K562 (cell line): ENCODE results near the gene CLEC17A. TPM values are rescaled to one million over a fixed set of nuclear protein-coding genes. Genes with fewer than 3 reads are reported as not detected.

ENCODE experiments used
- BRCA1 ChIP-seq, 2 experiments: fragments of 450-650 bp in 1 of 2; sonication (generic) in 1 of 2; formaldehyde crosslinking in 1 of 2; IDR thresholded peaks; 2 replicates each; pipeline versions ENCODE4 v1.5.0 to v1.6.1; 2017 to 2020; ENCODE audit warnings: mild to moderate bottlenecking in 1 of 2, missing genetic modification reagents in 1 of 2
- CBX3 ChIP-seq, 2 experiments: IDR thresholded peaks; 1 replicate in 1 of 2; 2 replicates in 1 of 2; pipeline ENCODE4 v1.6.1; 2012; ENCODE audit warnings: inconsistent platforms in 2 of 2, low read length in 2 of 2, borderline replicate concordance in 1 of 2, control low read depth in 1 of 2
- CEBPB ChIP-seq: fragments of 450-650 bp; IDR thresholded peaks from 2 replicates; pipeline ENCODE4 v1.6.1; 2016; ENCODE audit warnings: missing genetic modification characterization, missing compliant biosample characterization
- CHD2 ChIP-seq: IDR thresholded peaks from 2 replicates; pipeline ENCODE4 v1.6.1; 2011; ENCODE audit warnings: low read depth, low read length
- ELF4 ChIP-seq: fragments of 450-650 bp; formaldehyde crosslinking; IDR thresholded peaks from 2 replicates; pipeline ENCODE4 v1.4.0; 2022; ENCODE audit warnings: missing genetic modification characterization
- FOXM1 ChIP-seq, 2 experiments: fragments of 450-650 bp in 1 of 2; sonication (generic) in 1 of 2; formaldehyde crosslinking in 1 of 2; IDR thresholded peaks; 2 replicates each; pipeline versions ENCODE4 v1.6.1 to v1.9.0; 2017 to 2022; ENCODE audit warnings: low read depth in 2 of 2, mild to moderate bottlenecking in 2 of 2, missing genetic modification reagents in 1 of 2, moderate library complexity in 1 of 2
- GABPA ChIP-seq: fragments of 200-800 bp; sonication (Bioruptor generic); conservative IDR thresholded peaks from 2 replicates; pipeline ENCODE4 v1.6.1; 2016; ENCODE audit warnings: low read depth, missing genetic modification characterization, missing compliant biosample characterization
- NONO ChIP-seq, 2 experiments: fragments of 200-400 bp in 1 of 2; fragments of 450-650 bp in 1 of 2; formaldehyde crosslinking in 1 of 2; IDR thresholded peaks; 2 replicates each; pipeline ENCODE4 v1.6.1; 2017; ENCODE audit warnings: low read depth in 2 of 2, mild to moderate bottlenecking in 2 of 2, moderate library complexity in 2 of 2, low read length in 1 of 2
- PTBP1 ChIP-seq: fragments of 200-400 bp; formaldehyde crosslinking; IDR thresholded peaks from 2 replicates; pipeline ENCODE4 v1.6.1; 2017; ENCODE audit warnings: low read depth, low read length
- SAFB2 ChIP-seq: fragments of 200-400 bp; formaldehyde crosslinking; IDR thresholded peaks from 2 replicates; pipeline ENCODE4 v1.6.1; 2018; ENCODE audit warnings: borderline replicate concordance, low read length, low read depth, moderate library complexity; ENCODE audit not compliant: severe bottlenecking
- SNRNP70 ChIP-seq: fragments of 200-400 bp; formaldehyde crosslinking; optimal IDR thresholded peaks from 2 replicates; pipeline ENCODE3; 2017; ENCODE audit warnings: low read depth, low read length
- TBP ChIP-seq: optimal IDR thresholded peaks from 2 replicates; pipeline ENCODE3; 2011; ENCODE audit warnings: low read depth, low read length, improper control_type of control experiment
- ZC3H11A ChIP-seq: IDR thresholded peaks from 2 replicates; pipeline ENCODE4 v1.6.1; 2012; ENCODE audit warnings: low read depth, low read length, improper control_type of control experiment
- ZNF76 ChIP-seq: fragments of 250-450 bp; sonication (Bioruptor Pico); IDR thresholded peaks from 2 replicates; pipeline ENCODE4 v1.4.0; 2020; ENCODE audit warnings: mild to moderate bottlenecking, moderate library complexity, borderline replicate concordance
- ZNF785 ChIP-seq: fragments of 250-450 bp; sonication (Bioruptor Pico); IDR thresholded peaks from 2 replicates; pipeline ENCODE4 v1.4.0; 2020; ENCODE audit warnings: mild to moderate bottlenecking
- polyA plus RNA-seq, 8 experiments: library from polyadenylated mRNA; depleted of rRNA in 4 of 8; stranded (reverse) in 5 of 8; unstranded in 3 of 8; fragments of >200 nt; fragmentation: Nextera tagmentation in 2 of 8; fragmentation: Illumina TruSeq in 1 of 8; extraction: Ambion mirVana in 2 of 8; extraction: Trizol in 1 of 8; gene quantifications; 2 replicates each; pipeline versions ENCODE4 v1.2.1 to v1.2.3, GENCODE V29; 2011 to 2014; ENCODE audit warnings: inconsistent platforms in 1 of 8, missing spikeins in 1 of 8
- total RNA-seq, 7 experiments: library from RNA; depleted of rRNA in 6 of 7; stranded (reverse); fragments of >200 nt in 6 of 7; fragmentation: Illumina TruSeq in 2 of 7; extraction: Trizol in 2 of 7; gene quantifications; 2 replicates each; pipeline versions ENCODE4 v1.2.1 to v1.2.3, GENCODE V29; 2011 to 2021; ENCODE audit warnings: low replicate concordance in 1 of 7
- TF ChIP-seq, protein P1 (sequence below), 2 experiments: fragments of 450-650 bp; IDR thresholded peaks; 2 replicates each; pipeline ENCODE4 v1.6.1; 2018; ENCODE audit warnings: mild to moderate bottlenecking in 2 of 2, low read depth in 1 of 2; ENCODE audit not compliant: partially characterized antibody in 2 of 2
- TF ChIP-seq, protein P2 (sequence below): sonication (generic); formaldehyde crosslinking; IDR thresholded peaks from 2 replicates; pipeline ENCODE4 v1.8.1; 2023; ENCODE audit warnings: mild to moderate bottlenecking, missing genetic modification reagents
- TF ChIP-seq, protein P3 (sequence below): fragments of 450-650 bp; IDR thresholded peaks from 2 replicates; pipeline ENCODE4 v1.6.1; 2018; ENCODE audit warnings: mild to moderate bottlenecking, low read depth; ENCODE audit not compliant: partially characterized antibody

CLEC17A gene
- total and polyA plus RNA-seq, 9 of the 15 experiments (the other 6 are each of a cell fraction or from before 2014, with no cell fraction given): 0.03 TPM; not detected in 8

DNA sequence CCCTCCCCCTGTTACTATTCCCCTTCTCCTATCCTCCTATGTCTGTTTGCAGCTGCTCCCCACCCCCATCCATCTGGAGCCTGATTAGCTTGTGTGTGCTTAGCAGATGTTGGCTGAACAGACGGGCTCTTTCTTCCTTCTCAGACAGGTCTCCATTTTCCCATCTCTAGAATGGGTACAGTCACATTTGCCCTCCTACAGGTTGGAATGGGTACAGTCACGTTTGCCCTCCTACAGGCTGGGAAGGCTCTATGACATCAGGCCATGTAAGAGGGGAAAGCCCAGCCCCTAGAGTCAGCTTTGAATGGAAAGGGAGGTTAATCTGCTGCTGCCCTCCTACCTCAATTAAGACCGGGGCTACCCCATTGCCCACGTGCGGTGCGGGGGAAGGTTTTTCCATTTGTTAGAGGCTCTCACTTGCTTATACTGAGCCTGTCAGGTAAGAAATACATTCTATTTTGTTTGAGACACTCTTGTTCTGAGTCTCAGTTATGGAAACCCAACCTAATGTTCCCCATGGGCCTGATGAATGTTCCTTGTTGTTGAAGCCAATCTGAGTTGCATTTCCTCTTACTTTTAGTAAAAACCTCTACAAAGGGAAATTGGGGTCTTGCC, 2.2 kb upstream of the CLEC17A start (continued):
- TF ChIP-seq, protein P1, sequence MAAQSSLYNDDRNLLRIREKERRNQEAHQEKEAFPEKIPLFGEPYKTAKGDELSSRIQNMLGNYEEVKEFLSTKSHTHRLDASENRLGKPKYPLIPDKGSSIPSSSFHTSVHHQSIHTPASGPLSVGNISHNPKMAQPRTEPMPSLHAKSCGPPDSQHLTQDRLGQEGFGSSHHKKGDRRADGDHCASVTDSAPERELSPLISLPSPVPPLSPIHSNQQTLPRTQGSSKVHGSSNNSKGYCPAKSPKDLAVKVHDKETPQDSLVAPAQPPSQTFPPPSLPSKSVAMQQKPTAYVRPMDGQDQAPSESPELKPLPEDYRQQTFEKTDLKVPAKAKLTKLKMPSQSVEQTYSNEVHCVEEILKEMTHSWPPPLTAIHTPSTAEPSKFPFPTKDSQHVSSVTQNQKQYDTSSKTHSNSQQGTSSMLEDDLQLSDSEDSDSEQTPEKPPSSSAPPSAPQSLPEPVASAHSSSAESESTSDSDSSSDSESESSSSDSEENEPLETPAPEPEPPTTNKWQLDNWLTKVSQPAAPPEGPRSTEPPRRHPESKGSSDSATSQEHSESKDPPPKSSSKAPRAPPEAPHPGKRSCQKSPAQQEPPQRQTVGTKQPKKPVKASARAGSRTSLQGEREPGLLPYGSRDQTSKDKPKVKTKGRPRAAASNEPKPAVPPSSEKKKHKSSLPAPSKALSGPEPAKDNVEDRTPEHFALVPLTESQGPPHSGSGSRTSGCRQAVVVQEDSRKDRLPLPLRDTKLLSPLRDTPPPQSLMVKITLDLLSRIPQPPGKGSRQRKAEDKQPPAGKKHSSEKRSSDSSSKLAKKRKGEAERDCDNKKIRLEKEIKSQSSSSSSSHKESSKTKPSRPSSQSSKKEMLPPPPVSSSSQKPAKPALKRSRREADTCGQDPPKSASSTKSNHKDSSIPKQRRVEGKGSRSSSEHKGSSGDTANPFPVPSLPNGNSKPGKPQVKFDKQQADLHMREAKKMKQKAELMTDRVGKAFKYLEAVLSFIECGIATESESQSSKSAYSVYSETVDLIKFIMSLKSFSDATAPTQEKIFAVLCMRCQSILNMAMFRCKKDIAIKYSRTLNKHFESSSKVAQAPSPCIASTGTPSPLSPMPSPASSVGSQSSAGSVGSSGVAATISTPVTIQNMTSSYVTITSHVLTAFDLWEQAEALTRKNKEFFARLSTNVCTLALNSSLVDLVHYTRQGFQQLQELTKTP (IDR thresholded peaks at IDR 0.05; ENCODE audit: low read depth in 1 of 2, partially characterized antibody in 2 of 2): no peak
- no peak for TF ChIP-seq CHD2
- TF ChIP-seq PTBP1: peak; percentile 54; the same call in 1 of the 2 replicates
- no peak for TF ChIP-seq ZNF785 (CRISPR knock-in tag)
- TF ChIP-seq FOXM1 (IDR thresholded peaks at IDR 0.05; ENCODE audit: low read depth): no peak
- TF ChIP-seq FOXM1 (CRISPR knock-in tag; IDR thresholded peaks at IDR 0.05; ENCODE audit: low read depth): no peak
- no peak for TF ChIP-seq SNRNP70
- TF ChIP-seq CBX3 (IDR thresholded peaks at IDR 0.05; ENCODE audit: borderline replicate concordance in 1 of 2, low read length in 2 of 2): peak in 1 of 2 experiments; percentile 89; a peak in 2 of 3 replicates
- no peak for TF ChIP-seq GABPA (tag)
- no peak for TF ChIP-seq SAFB2
- TF ChIP-seq, protein P2, sequence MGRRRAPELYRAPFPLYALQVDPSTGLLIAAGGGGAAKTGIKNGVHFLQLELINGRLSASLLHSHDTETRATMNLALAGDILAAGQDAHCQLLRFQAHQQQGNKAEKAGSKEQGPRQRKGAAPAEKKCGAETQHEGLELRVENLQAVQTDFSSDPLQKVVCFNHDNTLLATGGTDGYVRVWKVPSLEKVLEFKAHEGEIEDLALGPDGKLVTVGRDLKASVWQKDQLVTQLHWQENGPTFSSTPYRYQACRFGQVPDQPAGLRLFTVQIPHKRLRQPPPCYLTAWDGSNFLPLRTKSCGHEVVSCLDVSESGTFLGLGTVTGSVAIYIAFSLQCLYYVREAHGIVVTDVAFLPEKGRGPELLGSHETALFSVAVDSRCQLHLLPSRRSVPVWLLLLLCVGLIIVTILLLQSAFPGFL (CRISPR knock-in tag): no peak
- TF ChIP-seq ZC3H11A: no peak
- no peak for TF ChIP-seq ELF4 (CRISPR knock-in tag)
- TF ChIP-seq, protein P3, sequence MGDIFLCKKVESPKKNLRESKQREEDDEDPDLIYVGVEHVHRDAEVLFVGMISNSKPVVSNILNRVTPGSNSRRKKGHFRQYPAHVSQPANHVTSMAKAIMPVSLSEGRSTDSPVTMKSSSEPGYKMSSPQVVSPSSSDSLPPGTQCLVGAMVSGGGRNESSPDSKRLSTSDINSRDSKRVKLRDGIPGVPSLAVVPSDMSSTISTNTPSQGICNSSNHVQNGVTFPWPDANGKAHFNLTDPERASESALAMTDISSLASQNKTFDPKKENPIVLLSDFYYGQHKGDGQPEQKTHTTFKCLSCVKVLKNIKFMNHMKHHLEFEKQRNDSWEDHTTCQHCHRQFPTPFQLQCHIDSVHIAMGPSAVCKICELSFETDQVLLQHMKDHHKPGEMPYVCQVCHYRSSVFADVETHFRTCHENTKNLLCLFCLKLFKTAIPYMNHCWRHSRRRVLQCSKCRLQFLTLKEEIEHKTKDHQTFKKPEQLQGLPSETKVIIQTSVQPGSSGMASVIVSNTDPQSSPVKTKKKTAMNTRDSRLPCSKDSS: no peak
- TF ChIP-seq CEBPB (tag): no peak
- no peak for TF ChIP-seq TBP
- no peak for TF ChIP-seq BRCA1 (IDR thresholded peaks at IDR 0.05)
- TF ChIP-seq BRCA1 (CRISPR knock-in tag; IDR thresholded peaks at IDR 0.05): no peak
- TF ChIP-seq ZNF76 (CRISPR knock-in tag): no peak
- no peak for TF ChIP-seq NONO (IDR thresholded peaks at IDR 0.05; ENCODE audit: low read depth in 2 of 2, low read length in 1 of 2)
